ENCODE measurements around the gene CCDC102B. TPM values are rescaled to one million over a fixed set of nuclear protein-coding genes. Genes with fewer than 3 reads are reported as not detected.

CCDC102B gene
- total and polyA plus RNA-seq, 2 of the 8 experiments (the other 6 are each of a cell fraction or from before 2014, with no cell fraction given) = 0.80 to 1.1 TPM

DNA sequence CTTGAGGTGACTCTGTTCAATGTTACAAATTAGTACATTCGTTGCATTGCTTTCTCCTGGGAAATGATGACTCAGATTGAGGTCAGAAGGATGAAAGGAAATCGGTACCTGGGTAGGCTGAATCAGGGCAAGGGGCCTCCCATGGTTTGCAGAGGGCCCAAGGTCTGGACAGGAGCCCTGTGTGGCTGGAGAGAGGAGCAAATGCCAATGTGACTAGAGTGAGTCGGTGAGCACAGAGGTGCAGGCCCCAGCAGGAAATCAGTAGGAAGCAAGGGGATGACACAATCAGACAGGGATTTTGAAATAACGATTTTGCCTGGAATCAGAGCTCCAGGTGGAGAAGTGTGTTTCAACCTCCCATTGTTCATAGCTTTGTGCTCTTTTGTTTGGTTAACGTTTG, 118.9 kb downstream of the CCDC102B start:
- Histone ChIP-seq H3K23ac (ENCODE audit: insufficient read length) (no peak overlapping the region), H3K4ac (replicated peaks; ENCODE audit: insufficient read length, low read depth, low read length) (no peak overlapping the region), H3K27me3 (replicated peaks in 1 of 4; ENCODE audit: control insufficient read depth in 3 of 4, extremely low read depth in 1 of 4, insufficient read depth in 3 of 4, low read length in 3 of 4) (no peaks in the 10 kb centered on the region), H3K79me2 (ENCODE audit: control insufficient read depth in 1 of 2, insufficient read depth in 2 of 2, low read length in 2 of 2) (no peaks in the 10 kb centered on the region), H3K4me3 (ENCODE audit: extremely low read depth in 1 of 4, insufficient read depth in 2 of 4, low read depth in 3 of 4, low read length in 4 of 4) (no peak overlapping the region), H3K79me1 (ENCODE audit: low read depth, low read length) (no peaks in the 10 kb centered on the region), H4K91ac (replicated peaks; ENCODE audit: insufficient read length, low read length) (no peak overlapping the region), H4K5ac (ENCODE audit: insufficient read length, low read depth, low read length) (no peak overlapping the region), H3K27ac (ENCODE audit: low read depth, low read length) (no peak overlapping the region), H2AK5ac (ENCODE audit: low read depth, low read length) (no peak overlapping the region), H3K18ac (ENCODE audit: extremely low read depth, low read length) (no peak overlapping the region), H2BK12ac (ENCODE audit: low read depth, low read length) (no peak overlapping the region), H3K4me2 (ENCODE audit: insufficient read depth in 1 of 2, low read depth in 2 of 2, low read length in 2 of 2) (no peak overlapping the region), H2BK20ac (ENCODE audit: low read length) (no peak overlapping the region), H3K56ac (replicated peaks; ENCODE audit: insufficient read length, low read depth, low read length) (no peak overlapping the region), H4K8ac (ENCODE audit: extremely low read depth, insufficient read depth, low read length) (no peak overlapping the region), H3K23me2 (ENCODE audit: low read depth, low read length) (no peaks in the 10 kb centered on the region; the same call in 1 of the 2 replicates), H4K20me1 (replicated peaks in 1 of 2; ENCODE audit: control insufficient read depth in 1 of 2, insufficient read depth in 2 of 2, low read length in 2 of 2) (no peaks in the 10 kb centered on the region), H3K14ac (ENCODE audit: insufficient read length) (no peak overlapping the region), H2BK120ac (replicated peaks; ENCODE audit: low read depth, low read length) (no peak overlapping the region), H3K9ac (replicated peaks in 1 of 4; ENCODE audit: extremely low read depth in 1 of 4, low read depth in 3 of 4, low read length in 3 of 4) (no peak overlapping the region), H2BK5ac (ENCODE audit: low read depth, low read length) (no peak overlapping the region), H3K4me1 (replicated peaks in 1 of 4; ENCODE audit: control insufficient read depth in 3 of 4, insufficient read depth in 4 of 4, low read length in 3 of 4) (no peaks in the 10 kb centered on the region), H3K36me3 (ENCODE audit: control insufficient read depth in 2 of 4, insufficient read depth in 4 of 4, low read length in 3 of 4) (no peaks in the 10 kb centered on the region), H2AFZ (ENCODE audit: low read length) (no peak overlapping the region), H2BK15ac (ENCODE audit: low read length) (no peak overlapping the region), H3K9me3 (ENCODE audit: insufficient read depth in 2 of 2, low read depth in 1 of 2, low read length in 1 of 2) (no peaks in the 10 kb centered on the region)
- POLR2A ChIA-PET (ENCODE audit: partially characterized antibody) = no interaction called here
- WGBS, 2 experiments (ENCODE audit: extremely low coverage in 1 of 2, insufficient coverage in 1 of 2, insufficient read length in 1 of 2, insufficient replicate concordance in 2 of 2, low coverage in 1 of 2, low lambda C conversion rate in 2 of 2, missing lambda C conversion rate in 1 of 2) = 88% methylated on average over 5 of the region's 5 CpGs; no CpG with 5 or more reads in 1 of the 2 experiments
- no peak for FAIRE-seq
- CTCF ChIA-PET (ENCODE audit: partially characterized antibody) = interaction anchor here (0.5 to 1.4 kb wide), 5 partner anchors 8 to 353 kb away, joined by 3 to 5 read pairs (median 3); no protein-coding TSS in a partner anchor
- no peak for DNase-seq (ENCODE audit: low read depth in 1 of 2, low spot score in 2 of 2)
- no peak for TF ChIP-seq SUZ12 (IDR thresholded peaks at IDR 0.05; ENCODE audit: low read length)
- no peak for TF ChIP-seq FOSL1 (IDR thresholded peaks at IDR 0.05; ENCODE audit: insufficient read depth, low read depth, low read length)
- TF ChIP-seq KDM1A (IDR thresholded peaks at IDR 0.05; ENCODE audit: borderline replicate concordance, low read length) = no peak
- TF ChIP-seq JUN (IDR thresholded peaks at IDR 0.05; ENCODE audit: low read depth, low read length) = no peak
- TF ChIP-seq, protein P1, sequence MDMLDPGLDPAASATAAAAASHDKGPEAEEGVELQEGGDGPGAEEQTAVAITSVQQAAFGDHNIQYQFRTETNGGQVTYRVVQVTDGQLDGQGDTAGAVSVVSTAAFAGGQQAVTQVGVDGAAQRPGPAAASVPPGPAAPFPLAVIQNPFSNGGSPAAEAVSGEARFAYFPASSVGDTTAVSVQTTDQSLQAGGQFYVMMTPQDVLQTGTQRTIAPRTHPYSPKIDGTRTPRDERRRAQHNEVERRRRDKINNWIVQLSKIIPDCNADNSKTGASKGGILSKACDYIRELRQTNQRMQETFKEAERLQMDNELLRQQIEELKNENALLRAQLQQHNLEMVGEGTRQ (IDR thresholded peaks at IDR 0.05; ENCODE audit: low read length) = no peak
